OCI-LY1 (cell line): ENCODE measurements around the gene OR1A1.

Experiments
- H2AFZ ChIP-seq: fragments of 200-600 bp; sonication (generic), shearing (Covaris generic); 2 replicates; pipeline ENCODE4 v1.6.0; 2014; ENCODE audit warnings: antibody characterized with exemption, mild to moderate bottlenecking, low read length
- H3F3A ChIP-seq: fragments of 200-600 bp; sonication (generic), shearing (Covaris generic); 2 replicates; pipeline ENCODE4 v1.6.0; 2014; ENCODE audit warnings: mild to moderate bottlenecking, antibody characterized with exemption, low read length, moderate library complexity; ENCODE audit not compliant: insufficient read depth
- H3K27ac ChIP-seq: fragments of 200-600 bp; sonication (generic); 2 replicates; pipeline ENCODE4 v1.5.1; 2014; ENCODE audit warnings: low read length, mixed run types, mild to moderate bottlenecking, low read depth; ENCODE audit not compliant: poor library complexity, severe bottlenecking
- H3K27me3 ChIP-seq: fragments of 200-600 bp; sonication (generic); 2 replicates; pipeline ENCODE4 v1.6.0; 2014; ENCODE audit warnings: antibody characterized with exemption, mild to moderate bottlenecking, low read length, moderate library complexity; ENCODE audit not compliant: insufficient read depth
- H3K36me3 ChIP-seq: fragments of 200-600 bp; sonication (generic); 2 replicates; pipeline ENCODE4 v1.6.1; 2014; ENCODE audit warnings: mild to moderate bottlenecking, antibody characterized with exemption, low read length, moderate library complexity, mixed read lengths; ENCODE audit not compliant: insufficient read depth
- H3K4me1 ChIP-seq: fragments of 200-600 bp; sonication (generic); 2 replicates; pipeline ENCODE4 v1.5.1; 2014; ENCODE audit warnings: mild to moderate bottlenecking, low read length, moderate library complexity; ENCODE audit not compliant: insufficient read depth, severe bottlenecking
- H3K4me2 ChIP-seq: fragments of 200-600 bp; sonication (generic), shearing (Covaris generic); 2 replicates; pipeline ENCODE4 v1.6.1; 2014; ENCODE audit warnings: low read length
- H3K4me3 ChIP-seq: fragments of 200-600 bp; sonication (generic); 2 replicates; pipeline ENCODE4 v1.5.1; 2014; ENCODE audit warnings: low read length, low read depth, mild to moderate bottlenecking, mixed read lengths; ENCODE audit not compliant: poor library complexity, severe bottlenecking
- H3K79me2 ChIP-seq: fragments of 200-600 bp; shearing (Covaris generic); 2 replicates; pipeline ENCODE4 v1.6.1; 2016; ENCODE audit warnings: mixed run types, low read length, mixed read lengths; ENCODE audit not compliant: insufficient read depth
- H3K9ac ChIP-seq: fragments of 200-600 bp; sonication (generic), shearing (Covaris generic); 2 replicates; pipeline ENCODE4 v1.6.1; 2014; ENCODE audit warnings: mild to moderate bottlenecking, low read length, mixed read lengths
- H3K9me2 ChIP-seq: fragments of 200-600 bp; sonication (generic), shearing (Covaris generic); 2 replicates; pipeline ENCODE4 v1.6.1; 2014; ENCODE audit warnings: low read depth, mild to moderate bottlenecking, low read length, mixed read lengths
- H3K9me3 ChIP-seq: fragments of 200-600 bp; shearing (Covaris generic); 2 replicates; pipeline ENCODE4 v1.6.1; 2014; ENCODE audit warnings: low read length, mixed read lengths
- H4K20me1 ChIP-seq: fragments of 200-600 bp; sonication (generic), shearing (Covaris generic); 2 replicates; pipeline ENCODE4 v1.6.0; 2016; ENCODE audit warnings: mild to moderate bottlenecking, low read length; ENCODE audit not compliant: insufficient read depth
- EZH2 ChIP-seq: fragments of 200-600 bp; sonication (generic), shearing (Covaris generic); IDR thresholded peaks from 2 replicates; pipeline ENCODE4 v1.8.0; 2017; ENCODE audit warnings: borderline replicate concordance, mixed run types, mild to moderate bottlenecking, antibody characterized with exemption, low read length, moderate library complexity, mixed read lengths
- TF ChIP-seq, protein P1 (sequence below): fragments of 200-600 bp; sonication (generic), shearing (Covaris generic); IDR thresholded peaks from 2 replicates; pipeline ENCODE4 v1.5.1; 2017; ENCODE audit warnings: mild to moderate bottlenecking, antibody characterized with exemption, low read length, moderate library complexity, mixed read lengths

The OR1A1 gene

DNA sequence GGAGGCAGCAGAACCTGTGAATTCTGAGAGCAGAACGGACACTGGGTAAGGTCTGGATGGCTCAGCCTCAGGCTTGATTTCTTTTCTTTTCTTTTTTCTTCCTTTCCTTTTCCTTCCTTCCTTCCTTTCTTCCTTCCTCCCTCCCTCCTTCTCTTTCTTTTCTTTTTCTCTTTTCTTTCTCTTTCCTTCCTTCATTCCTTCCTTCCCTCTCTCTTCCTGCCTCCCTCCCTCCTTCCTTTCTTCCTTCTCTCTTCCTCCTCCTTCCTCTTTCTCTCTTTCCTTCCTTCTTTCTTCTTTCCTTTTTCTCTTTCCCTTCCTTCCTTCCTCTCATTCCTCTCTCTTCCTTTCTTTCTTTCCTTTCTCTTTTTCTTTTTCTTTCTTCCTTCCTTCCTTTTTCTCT is 52.7 kb downstream of the OR1A1 start:
- Histone ChIP-seq H3K4me3 (no peak overlapping the region), H3K79me2 (no peaks in the 10 kb centered on the region), H3K9me2 (no peaks in the 10 kb centered on the region), H3K27me3 (no peaks in the 10 kb centered on the region), H3K4me2 (no peak overlapping the region), H3K4me1 (no peaks in the 10 kb centered on the region), H3K27ac (no peak overlapping the region), H2AFZ (no peak overlapping the region), H4K20me1 (no peaks in the 10 kb centered on the region), H3K36me3 (no peaks in the 10 kb centered on the region), H3F3A (no peaks in the 10 kb centered on the region), H3K9me3 (no peaks in the 10 kb centered on the region), H3K9ac (no peak overlapping the region)
- TF ChIP-seq, protein P1, sequence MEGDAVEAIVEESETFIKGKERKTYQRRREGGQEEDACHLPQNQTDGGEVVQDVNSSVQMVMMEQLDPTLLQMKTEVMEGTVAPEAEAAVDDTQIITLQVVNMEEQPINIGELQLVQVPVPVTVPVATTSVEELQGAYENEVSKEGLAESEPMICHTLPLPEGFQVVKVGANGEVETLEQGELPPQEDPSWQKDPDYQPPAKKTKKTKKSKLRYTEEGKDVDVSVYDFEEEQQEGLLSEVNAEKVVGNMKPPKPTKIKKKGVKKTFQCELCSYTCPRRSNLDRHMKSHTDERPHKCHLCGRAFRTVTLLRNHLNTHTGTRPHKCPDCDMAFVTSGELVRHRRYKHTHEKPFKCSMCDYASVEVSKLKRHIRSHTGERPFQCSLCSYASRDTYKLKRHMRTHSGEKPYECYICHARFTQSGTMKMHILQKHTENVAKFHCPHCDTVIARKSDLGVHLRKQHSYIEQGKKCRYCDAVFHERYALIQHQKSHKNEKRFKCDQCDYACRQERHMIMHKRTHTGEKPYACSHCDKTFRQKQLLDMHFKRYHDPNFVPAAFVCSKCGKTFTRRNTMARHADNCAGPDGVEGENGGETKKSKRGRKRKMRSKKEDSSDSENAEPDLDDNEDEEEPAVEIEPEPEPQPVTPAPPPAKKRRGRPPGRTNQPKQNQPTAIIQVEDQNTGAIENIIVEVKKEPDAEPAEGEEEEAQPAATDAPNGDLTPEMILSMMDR: no peak
- TF ChIP-seq EZH2: no peak

DNA sequence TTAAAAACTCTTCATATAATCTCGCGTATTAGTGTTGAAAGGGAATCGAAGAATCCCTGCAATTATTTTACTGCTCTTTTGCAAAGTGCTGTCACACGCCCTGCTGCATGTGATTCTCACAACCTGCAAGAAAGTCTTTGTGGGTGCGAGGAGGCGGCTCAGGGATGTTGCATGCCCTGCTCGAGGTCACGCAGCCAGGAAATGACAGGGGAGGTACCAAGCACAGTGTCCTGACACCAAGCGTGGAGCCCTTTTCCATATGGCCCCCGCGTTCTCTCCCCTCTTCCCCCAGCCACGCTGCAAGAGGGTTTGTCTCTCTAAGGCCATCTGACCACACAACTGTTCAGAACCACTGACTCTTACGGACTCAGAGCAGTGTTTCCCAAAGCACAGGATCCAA is 53.1 kb downstream of the OR1A1 start:
- H3K9me2 ChIP-seq: no peaks in the 10 kb centered on the region
- TF ChIP-seq, protein P1: no peak
- TF ChIP-seq EZH2: no peak
- H3K36me3 ChIP-seq: no peaks in the 10 kb centered on the region
- no peak overlapping the region for H3K27ac ChIP-seq
- no peak overlapping the region for H3K4me2 ChIP-seq
- H3K4me3 ChIP-seq: no peak overlapping the region
- H3K27me3 ChIP-seq: no peaks in the 10 kb centered on the region
- H3K4me1 ChIP-seq: no peaks in the 10 kb centered on the region
- H3F3A ChIP-seq: no peaks in the 10 kb centered on the region
- no peaks in the 10 kb centered on the region for H3K9me3 ChIP-seq
- no peak overlapping the region for H2AFZ ChIP-seq
- no peak overlapping the region for H3K9ac ChIP-seq
- H4K20me1 ChIP-seq: no peaks in the 10 kb centered on the region
- no peaks in the 10 kb centered on the region for H3K79me2 ChIP-seq
